Nucleus accumbens (tissue), 56 donors: ENCODE data around the gene CYB5RL.
A peak's percentile ranks its signal among the peaks of the same experiment; 100 is the strongest.
"Not testable (repeated sequence)": the region's sequence is repeated elsewhere in the genome, so short reads cannot be mapped to it uniquely, and the experiment has no call there.

Source experiments
- DNase-seq, 56 donors: peaks; one replicate each; lab custom pipeline; 2025; lab: John Stamatoyannopoulos, UW

The CYB5RL gene

GRCh38 chr1:54191525-54191924 is 8.3 kb downstream of the CYB5RL start:
- DNase-seq, result no peak

GRCh38 chr1:54190526-54190925 is 9.3 kb downstream of the CYB5RL start:
- no peak for DNase-seq

- no peak for DNase-seq
Measured at GRCh38 chr1:54188291-54188690, 11.5 kb downstream of the CYB5RL start.

GRCh38 chr1:54186056-54186455 is 13.8 kb downstream of the CYB5RL start:
- no peak for DNase-seq

GRCh38 chr1:54180701-54181360 is 19.0 kb downstream of the CYB5RL start:
- DNase-seq, result no peak

- no peak for DNase-seq
Measured at GRCh38 chr1:54178296-54179070, 21.3 kb downstream of the CYB5RL start.

- DNase-seq, result no peak
Measured at GRCh38 chr1:54177726-54178125, 22.1 kb downstream of the CYB5RL start.

- DNase-seq, result no peak
Measured at GRCh38 chr1:54176621-54177327, 23.1 kb downstream of the CYB5RL start.

GRCh38 chr1:54174106-54174505 is 25.7 kb downstream of the CYB5RL start:
- no peak for DNase-seq

GRCh38 chr1:54173681-54174080 is 26.1 kb downstream of the CYB5RL start:
- peak in 39 of 56 donors; percentile 9 to 84 (median 46) for DNase-seq

- peak in 3 of 56 donors; percentile 2 to 37 (median 17) for DNase-seq
Measured at GRCh38 chr1:54172614-54173599, 26.9 kb downstream of the CYB5RL start.

- DNase-seq, result no peak
Measured at GRCh38 chr1:54171606-54172005, 28.2 kb downstream of the CYB5RL start.

GRCh38 chr1:54171016-54171415 is 28.8 kb downstream of the CYB5RL start:
- peak in 6 of 56 donors; percentile 5 to 63 (median 20) for DNase-seq

- DNase-seq, result no peak
Measured at GRCh38 chr1:54169068-54169467, 30.8 kb downstream of the CYB5RL start.

- no peak for DNase-seq
Measured at GRCh38 chr1:54168206-54168965, 31.4 kb downstream of the CYB5RL start.

- DNase-seq, result peak in 15 of 56 donors; percentile 7 to 63 (median 29)
Measured at GRCh38 chr1:54167422-54168139, 32.2 kb downstream of the CYB5RL start.

GRCh38 chr1:54166357-54166756 is 33.5 kb downstream of the CYB5RL start:
- not testable (repeated sequence) for DNase-seq

GRCh38 chr1:54165146-54165545 is 34.7 kb downstream of the CYB5RL start:
- DNase-seq, result no peak

GRCh38 chr1:54163573-54163972 is 36.3 kb downstream of the CYB5RL start:
- DNase-seq, result no peak
